SKM-1 (cell line): Measurements from ENCODE around the gene PLEKHA5.

Experiments used
- DNase-seq: peaks from one replicate; lab custom pipeline; 2025; ENCODE audit not compliant: unreplicated experiment; lab: John Stamatoyannopoulos, UW

The PLEKHA5 gene

DNA sequence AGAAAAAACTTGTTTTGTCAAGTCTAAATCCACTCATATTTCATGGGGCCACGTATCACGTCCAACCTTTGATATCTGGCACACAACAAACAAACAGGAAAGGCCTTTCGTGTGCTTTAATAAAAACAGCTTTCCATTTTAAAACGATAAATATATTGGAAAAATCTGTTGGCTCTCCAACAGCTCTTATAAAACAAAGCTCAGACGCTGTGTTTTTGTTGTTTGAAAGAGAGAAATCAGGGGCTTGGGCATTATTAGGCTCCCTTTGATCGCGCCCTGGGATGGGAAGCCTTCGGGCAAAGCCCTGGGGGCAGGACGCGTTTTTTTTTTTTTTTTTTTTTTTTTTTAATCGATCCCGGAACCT is 429 bp upstream of the PLEKHA5 start:
- no peak for DNase-seq

DNA sequence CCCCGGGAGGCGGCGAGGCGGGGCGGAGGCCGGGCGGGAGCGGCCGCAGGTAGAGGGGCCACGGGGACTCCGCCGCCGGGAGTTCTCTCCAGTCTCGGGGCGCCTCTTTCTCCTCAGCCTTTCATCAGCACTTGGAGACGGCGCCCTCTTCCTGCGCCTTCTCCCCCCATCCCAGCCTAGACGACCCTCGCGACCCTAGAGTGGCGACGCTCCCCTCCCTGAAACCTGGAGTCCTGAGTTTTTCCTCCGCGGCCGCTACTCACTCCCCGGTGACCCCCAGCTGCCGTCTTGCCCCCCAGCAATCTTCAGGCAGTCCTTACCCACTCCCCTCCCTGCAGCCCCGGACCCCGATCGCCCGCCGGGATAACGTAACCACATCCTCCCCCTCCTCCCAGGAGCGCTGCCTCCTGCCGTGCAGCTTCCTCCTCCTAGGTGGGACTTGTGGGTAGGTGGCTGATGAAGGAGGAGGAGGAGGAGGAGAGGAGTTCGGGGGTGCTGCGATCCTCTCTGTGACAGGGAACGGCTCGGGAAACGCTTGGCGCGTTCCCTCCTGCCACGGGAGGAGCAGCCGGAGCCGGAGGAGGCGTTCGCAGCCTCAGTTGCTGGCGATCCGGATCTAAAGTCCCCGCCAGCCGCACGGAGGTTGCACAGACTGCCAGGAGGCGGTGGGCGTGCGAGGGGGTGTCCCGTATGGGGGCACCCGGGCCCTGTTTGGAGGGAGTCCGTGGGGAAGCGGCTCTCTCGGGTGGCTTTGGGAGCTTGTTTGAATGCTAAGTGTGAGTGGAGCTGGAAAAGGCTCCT is 891 bp downstream of the PLEKHA5 start:
- no peak for DNase-seq

GRCh38 chr12:19131025-19131444 is 1.5 kb downstream of the PLEKHA5 start:
- no peak for DNase-seq

- DNase-seq = no peak
Measured at GRCh38 chr12:19138551-19138950, 9.0 kb downstream of the PLEKHA5 start.

- no peak for DNase-seq
Measured at GRCh38 chr12:19138956-19139355, 9.4 kb downstream of the PLEKHA5 start.

- DNase-seq = no peak
Measured at GRCh38 chr12:19139615-19140194, 10.2 kb downstream of the PLEKHA5 start.

- DNase-seq = no peak
Measured at GRCh38 chr12:19140381-19141236, 11.1 kb downstream of the PLEKHA5 start.

- DNase-seq = no peak
Measured at GRCh38 chr12:19142499-19142898, 13.0 kb downstream of the PLEKHA5 start.

DNA sequence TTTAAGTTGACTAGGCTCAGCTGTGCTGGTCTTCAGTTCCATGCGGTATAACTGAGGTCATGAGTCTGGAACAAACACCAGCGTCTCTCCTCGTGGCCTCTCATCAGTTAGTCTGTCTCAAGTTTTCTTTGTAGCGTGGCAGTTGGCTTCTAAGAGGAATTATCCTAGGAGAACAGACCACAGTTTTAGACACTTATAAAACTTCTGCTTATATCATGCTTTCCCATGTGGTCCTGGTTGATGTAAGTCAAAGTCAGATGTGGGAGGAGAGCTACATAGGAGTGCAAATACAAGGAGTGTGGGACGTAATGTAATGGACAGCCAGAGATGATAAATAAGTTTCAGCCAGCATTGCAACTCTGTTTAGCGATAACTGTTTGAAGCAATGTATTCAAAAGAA is 14.8 kb downstream of the PLEKHA5 start:
- DNase-seq = no peak

DNA sequence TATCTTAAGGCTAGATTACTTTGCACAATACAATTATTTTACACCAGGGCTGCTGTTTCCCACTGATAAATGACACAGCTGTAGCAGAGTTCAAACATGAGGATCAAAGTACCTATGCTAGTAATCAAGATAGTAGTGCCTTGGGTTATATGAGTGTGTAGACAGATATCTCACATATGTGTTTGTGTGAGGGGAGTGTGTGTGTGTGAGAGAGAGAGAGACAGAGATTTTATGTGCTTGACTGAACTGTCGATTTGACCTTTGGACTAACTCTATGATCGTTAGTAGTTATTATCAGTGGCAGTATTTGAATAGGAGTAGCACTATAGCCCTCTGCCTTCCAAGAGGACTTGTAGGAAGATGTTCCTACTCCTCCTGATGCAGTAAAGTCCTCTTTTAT is 15.5 kb downstream of the PLEKHA5 start:
- no peak for DNase-seq

- no peak for DNase-seq
Measured at GRCh38 chr12:19148860-19149259, 19.3 kb downstream of the PLEKHA5 start.

GRCh38 chr12:19150273-19150900 is 20.9 kb downstream of the PLEKHA5 start:
- DNase-seq = no peak

GRCh38 chr12:19151298-19151697 is 21.8 kb downstream of the PLEKHA5 start:
- DNase-seq = no peak

GRCh38 chr12:19153396-19153795 is 23.9 kb downstream of the PLEKHA5 start:
- DNase-seq = no peak

- DNase-seq = no peak
Measured at GRCh38 chr12:19154686-19155085, 25.2 kb downstream of the PLEKHA5 start.

- DNase-seq = no peak
Measured at GRCh38 chr12:19155981-19156734, 26.6 kb downstream of the PLEKHA5 start.

- DNase-seq = no peak
Measured at GRCh38 chr12:19158923-19159322, 29.4 kb downstream of the PLEKHA5 start.

GRCh38 chr12:19161216-19161615 is 31.7 kb downstream of the PLEKHA5 start:
- no peak for DNase-seq

DNA sequence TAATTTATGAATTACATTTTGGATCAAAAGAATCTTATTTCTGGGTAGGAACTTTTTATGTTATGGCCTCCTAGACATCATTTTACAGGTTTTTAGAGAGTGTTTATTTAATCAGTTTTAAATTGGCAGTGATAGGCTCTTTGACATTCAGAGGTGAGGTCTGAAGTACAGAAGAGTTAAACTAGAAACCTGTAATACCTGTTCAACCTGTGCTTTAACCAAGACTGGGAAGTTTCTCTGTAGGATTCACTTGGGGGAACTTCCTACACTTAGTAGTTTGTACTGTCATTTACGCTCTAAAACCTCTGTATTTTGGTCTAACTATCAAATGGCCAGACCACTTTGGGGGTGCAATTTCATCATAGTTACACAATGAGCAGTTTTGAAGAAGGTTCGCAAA is 35.9 kb downstream of the PLEKHA5 start:
- no peak for DNase-seq

- no peak for DNase-seq
Measured at GRCh38 chr12:19166387-19166786, 36.9 kb downstream of the PLEKHA5 start.

- no peak for DNase-seq
Measured at GRCh38 chr12:19166956-19167355, 37.4 kb downstream of the PLEKHA5 start.
